Activated CD8-positive, alpha-beta T cell treated with anti-CD3 and anti-CD28 coated beads for 36 hours (primary cell): ENCODE data around the gene TMCO4. TPM values are rescaled to one million over a fixed set of nuclear protein-coding genes. Genes with fewer than 3 reads are reported as not detected.

Source experiments
- ATAC-seq: fragments of 200-7000 bp; cut with Tn5 transposase; one replicate; pipeline ENCODE4 v1.10.0; 2021; ENCODE audit warnings: mild to moderate bottlenecking, moderate library complexity
- CTCF ChIA-PET: fragments of 350-600 bp; sonication (Branson Sonifier 250); formaldehyde crosslinking; loops from one replicate; lab custom pipeline; 2021; ENCODE audit warnings: antibody characterized with exemption; lab: Charles Lee
- POLR2A ChIA-PET: fragments of 350-600 bp; sonication (Branson Sonifier 250); formaldehyde crosslinking; loops from one replicate; lab custom pipeline; 2021; ENCODE audit warnings: antibody characterized with exemption; lab: Charles Lee
- DNase-seq: peaks from one replicate; pipeline ENCODE4 v3.0.0-alpha.2; 2020
- H3K27ac Mint-ChIP-seq: one replicate; pipeline ENCODE4 v1.8.0; 2021; ENCODE audit warnings: mild to moderate bottlenecking, mixed read lengths
- H3K27me3 Mint-ChIP-seq: one replicate; pipeline ENCODE4 v1.8.0; 2021; ENCODE audit warnings: mixed read lengths
- H3K36me3 Mint-ChIP-seq: one replicate; pipeline ENCODE4 v1.8.0; 2021; ENCODE audit warnings: low read depth, mixed read lengths
- H3K4me1 Mint-ChIP-seq: one replicate; pipeline ENCODE4 v1.8.0; 2021; ENCODE audit warnings: low read depth, mixed read lengths
- H3K4me3 Mint-ChIP-seq: one replicate; pipeline ENCODE4 v1.8.0; 2021; ENCODE audit warnings: mild to moderate bottlenecking, moderate library complexity, mixed read lengths
- H3K9me3 Mint-ChIP-seq: one replicate; pipeline ENCODE4 v1.8.0; 2021; ENCODE audit warnings: mixed read lengths
- intact Hi-C: fragments of 100-400 bp; cut with micrococcal nuclease; formaldehyde crosslinking; loops from one replicate; pipeline ENCODE4 v1.10.0; 2022
- total RNA-seq, 2 experiments: library from RNA; stranded (reverse); gene quantifications; one replicate each; pipeline ENCODE4 v1.2.3, GENCODE V29; 2021
- TF ChIP-seq, protein P1 (sequence below): fragments of 200-600 bp; IDR thresholded peaks from one replicate; pipeline ENCODE4 v1.8.0; 2022; ENCODE audit warnings: antibody characterized with exemption, mild to moderate bottlenecking

Gene TMCO4
- total RNA-seq, 2 experiments from 2014 or later, result 10.8 to 13.2 TPM

DNA sequence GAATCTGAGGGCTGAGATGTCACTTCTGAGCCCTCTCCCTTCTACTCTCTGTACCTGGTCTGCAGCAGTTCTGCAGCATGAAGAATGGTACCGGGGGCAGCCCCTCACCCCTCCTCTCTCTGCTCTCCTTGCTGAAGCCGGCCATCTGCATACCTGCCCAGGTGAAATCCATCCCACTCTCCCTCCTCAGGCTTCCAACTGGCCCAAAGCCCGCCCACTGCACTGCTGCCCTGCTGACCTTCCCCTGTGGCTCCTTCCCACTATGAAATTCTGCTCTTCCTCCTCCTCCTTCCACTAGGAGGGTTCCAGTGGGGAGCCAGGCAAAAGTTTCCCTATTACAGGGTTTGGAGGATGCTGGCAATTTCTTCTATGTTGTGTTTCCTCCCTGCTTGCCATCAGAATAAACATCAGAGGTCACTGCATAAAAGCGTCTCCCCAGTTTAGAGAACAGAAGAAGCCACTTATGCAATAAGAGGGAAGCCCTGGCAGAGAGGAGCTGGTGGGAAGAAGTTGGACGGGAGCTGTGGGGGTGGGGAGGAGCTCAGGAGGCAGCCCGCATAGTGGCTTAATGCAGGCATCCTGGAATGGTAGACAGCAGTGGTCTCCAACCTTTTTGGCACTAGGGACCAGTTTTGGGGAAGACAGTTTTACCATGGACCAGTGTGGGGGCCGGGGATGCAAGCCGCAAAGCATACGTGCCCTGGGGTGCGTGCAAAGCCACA is 30.3 kb downstream of the TMCO4 start:
- Mint-ChIP-seq H3K36me3 (peaks cover 4% of the 10 kb centered on the region), H3K4me3 (no peak overlapping the region), H3K4me1 (peaks cover 9% of the 10 kb centered on the region), H3K9me3 (no peaks in the 10 kb centered on the region), H3K27me3 (no peaks in the 10 kb centered on the region), H3K27ac (no peak overlapping the region)
- DNase-seq (no peak), ATAC-seq (no peak)
- TF ChIP-seq, protein P1, sequence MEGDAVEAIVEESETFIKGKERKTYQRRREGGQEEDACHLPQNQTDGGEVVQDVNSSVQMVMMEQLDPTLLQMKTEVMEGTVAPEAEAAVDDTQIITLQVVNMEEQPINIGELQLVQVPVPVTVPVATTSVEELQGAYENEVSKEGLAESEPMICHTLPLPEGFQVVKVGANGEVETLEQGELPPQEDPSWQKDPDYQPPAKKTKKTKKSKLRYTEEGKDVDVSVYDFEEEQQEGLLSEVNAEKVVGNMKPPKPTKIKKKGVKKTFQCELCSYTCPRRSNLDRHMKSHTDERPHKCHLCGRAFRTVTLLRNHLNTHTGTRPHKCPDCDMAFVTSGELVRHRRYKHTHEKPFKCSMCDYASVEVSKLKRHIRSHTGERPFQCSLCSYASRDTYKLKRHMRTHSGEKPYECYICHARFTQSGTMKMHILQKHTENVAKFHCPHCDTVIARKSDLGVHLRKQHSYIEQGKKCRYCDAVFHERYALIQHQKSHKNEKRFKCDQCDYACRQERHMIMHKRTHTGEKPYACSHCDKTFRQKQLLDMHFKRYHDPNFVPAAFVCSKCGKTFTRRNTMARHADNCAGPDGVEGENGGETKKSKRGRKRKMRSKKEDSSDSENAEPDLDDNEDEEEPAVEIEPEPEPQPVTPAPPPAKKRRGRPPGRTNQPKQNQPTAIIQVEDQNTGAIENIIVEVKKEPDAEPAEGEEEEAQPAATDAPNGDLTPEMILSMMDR, result no peak
- CTCF ChIA-PET, result interaction anchor here (2.0 kb wide), 1 partner anchor 8 kb away, joined by 7 read pairs; no protein-coding TSS in a partner anchor
- POLR2A ChIA-PET, result no interaction called here
- intact Hi-C loops, result no loop called here

DNA sequence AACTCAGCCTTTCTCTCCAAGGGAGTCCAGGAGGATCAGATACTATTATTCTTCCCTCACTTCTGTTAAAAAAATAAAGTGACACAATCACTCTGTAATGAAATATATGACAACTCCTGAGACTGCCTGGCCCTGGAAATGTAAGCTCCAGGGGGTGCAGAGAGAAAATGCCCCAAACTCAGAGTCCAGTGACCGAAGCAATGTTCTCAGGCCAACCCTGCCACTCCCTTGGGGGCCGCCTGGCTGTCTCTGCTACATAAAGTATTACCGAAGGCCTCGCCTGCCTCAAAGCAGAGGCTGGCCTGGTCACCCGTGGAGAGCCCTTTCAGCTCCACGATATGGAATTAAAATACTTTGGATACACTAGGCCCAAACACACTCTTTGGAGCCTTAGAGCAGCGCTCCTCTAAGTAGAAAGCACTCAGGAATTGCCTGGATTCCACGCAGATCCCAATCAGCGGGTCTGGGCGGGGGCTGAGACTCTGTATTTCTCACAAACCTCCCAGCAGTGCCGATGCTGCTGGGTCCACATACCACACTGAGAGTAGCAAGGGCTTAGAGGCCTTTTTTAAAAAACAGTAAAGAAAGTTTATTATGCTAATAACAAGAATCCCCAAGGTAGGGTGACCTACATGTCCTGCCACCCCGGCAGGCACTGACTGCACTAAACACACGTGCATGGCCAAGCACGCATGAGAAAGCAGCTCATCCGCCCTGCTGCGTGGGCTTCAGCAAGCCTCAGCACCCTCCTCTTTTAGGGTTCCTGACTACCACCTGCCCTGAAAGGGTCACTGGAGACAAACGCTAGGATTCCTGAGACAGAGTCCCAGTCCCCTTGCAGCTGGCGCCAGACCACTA is 31.1 kb downstream of the TMCO4 start:
- no peaks in the 10 kb centered on the region for H3K9me3 Mint-ChIP-seq
- DNase-seq (no peak), ATAC-seq (no peak)
- peaks cover 4% of the 10 kb centered on the region for H3K36me3 Mint-ChIP-seq
- H3K27me3 Mint-ChIP-seq, result no peaks in the 10 kb centered on the region
- CTCF ChIA-PET, result interaction anchor here (0.9 kb wide), 1 partner anchor 106 kb away, joined by 3 read pairs; no protein-coding TSS in a partner anchor
- no peak overlapping the region for H3K4me3 Mint-ChIP-seq
- TF ChIP-seq, protein P1, result no peak
- intact Hi-C loops, result no loop called here
- POLR2A ChIA-PET, result no interaction called here
- peaks cover 9% of the 10 kb centered on the region for H3K4me1 Mint-ChIP-seq
- no peak overlapping the region for H3K27ac Mint-ChIP-seq

DNA sequence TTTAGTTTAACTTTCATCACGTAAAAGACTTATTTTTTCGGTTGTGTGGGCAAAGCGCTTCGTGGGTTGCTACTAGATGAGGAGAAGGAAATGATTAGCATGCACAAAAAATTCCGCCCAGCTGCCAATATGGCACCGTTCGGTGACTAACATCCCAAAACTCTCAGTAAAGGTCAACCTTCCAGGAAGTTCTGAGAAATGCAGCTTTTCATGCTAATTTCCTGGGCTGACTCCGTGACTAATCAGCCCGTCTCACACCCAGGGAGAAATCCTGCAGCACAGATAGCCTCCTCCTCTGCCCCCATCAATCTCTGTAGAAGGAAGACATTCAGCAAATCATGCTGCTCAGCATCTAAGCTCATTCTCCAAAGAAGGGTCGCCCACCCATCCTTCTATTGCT is 34.1 kb downstream of the TMCO4 start:
- Mint-ChIP-seq H3K4me3 (no peak overlapping the region), H3K27me3 (no peaks in the 10 kb centered on the region), H3K27ac (no peak overlapping the region), H3K9me3 (no peaks in the 10 kb centered on the region), H3K4me1 (peaks cover 9% of the 10 kb centered on the region), H3K36me3 (peaks cover 2% of the 10 kb centered on the region)
- intact Hi-C loops, result no loop called here
- ChIA-PET POLR2A (no interaction called here), CTCF (no interaction called here)
- DNase-seq (peak; percentile 41), ATAC-seq (peak; percentile 42)
- TF ChIP-seq, protein P1, result no peak

GRCh38 chr1:19764848-19765247 is 34.9 kb downstream of the TMCO4 start:
- Mint-ChIP-seq H3K36me3 (peaks cover 2% of the 10 kb centered on the region), H3K27me3 (no peaks in the 10 kb centered on the region), H3K27ac (no peak overlapping the region), H3K4me1 (peaks cover 9% of the 10 kb centered on the region), H3K4me3 (no peak overlapping the region), H3K9me3 (no peaks in the 10 kb centered on the region)
- CTCF ChIA-PET, result no interaction called here
- ATAC-seq, result no peak
- TF ChIP-seq, protein P1, result no peak
- DNase-seq, result no peak
- intact Hi-C loops, result loop anchor here (5.0 kb wide), 1 partner anchor 42 kb away; no protein-coding TSS in a partner anchor
- POLR2A ChIA-PET, result no interaction called here
